ENCODE data around the gene RGS14. TPM values are rescaled to one million over a fixed set of nuclear protein-coding genes. Genes with fewer than 3 reads are reported as not detected.

RGS14 gene
- total RNA-seq, 2 experiments from 2014 or later = 33.0 to 46.3 TPM

DNA sequence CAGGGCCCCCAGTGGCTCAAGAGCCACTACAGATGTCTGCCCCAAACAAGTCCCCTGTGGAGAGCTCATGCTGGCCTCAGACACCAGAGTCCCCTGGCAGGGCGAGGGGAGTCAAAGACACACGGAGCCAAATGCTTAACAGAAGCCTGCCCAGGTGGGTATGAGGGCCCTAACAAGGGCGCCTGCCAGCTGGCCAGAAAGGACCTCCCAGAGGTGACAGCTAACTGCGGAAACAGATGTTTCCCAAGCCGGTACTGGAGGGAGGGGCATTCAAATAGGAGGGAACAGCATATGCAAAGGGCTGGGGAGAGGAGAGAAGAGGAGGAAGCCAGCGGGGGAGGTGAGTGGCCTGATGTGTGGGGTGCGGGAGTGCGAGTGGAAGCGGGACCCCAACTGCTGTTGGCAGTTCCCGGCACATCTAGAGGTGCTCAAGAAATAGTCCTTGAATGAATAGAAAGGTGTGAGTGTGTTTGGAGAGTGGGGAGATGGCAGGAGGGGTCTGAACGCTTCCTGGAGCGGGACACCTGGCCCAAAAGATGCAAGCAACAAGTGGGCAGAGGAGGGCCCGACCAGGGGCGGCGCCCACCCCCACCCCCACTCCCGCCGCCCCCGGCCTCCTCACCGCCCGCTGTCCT lies 46.9 kb upstream of the RGS14 start:
- peaks cover 18% of the 10 kb centered on the region; the same call in 1 of the 2 replicates for H4K20me1 ChIP-seq (ENCODE audit: insufficient read depth, low read length)
- peak overlapping the region; percentile 94 for H3K4me3 ChIP-seq (ENCODE audit: low read depth, low read length, poor library complexity, severe bottlenecking)
- peaks cover 59% of the 10 kb centered on the region for H3K4me1 ChIP-seq (ENCODE audit: insufficient read depth, low read length, poor library complexity, severe bottlenecking)
- ChIA-PET CTCF (ENCODE audit: unreplicated experiment) (interaction anchor here (1.4 to 1.9 kb wide), 2 partner anchors 9 to 41 kb away, joined by 3 to 6 read pairs; partner anchors contain the start of gene LMAN2), POLR2A (interaction anchor here (0.7 to 1.7 kb wide), 8 partner anchors 9 to 295 kb away, joined by 3 to 5 read pairs (median 4); partner anchors contain the start of gene LMAN2)
- no TSS peak for BruUV-seq (replicated peaks)
- no peaks in the 10 kb centered on the region for H3K9me2 ChIP-seq (ENCODE audit: insufficient read depth, low read length)
- H3K79me2 ChIP-seq (ENCODE audit: insufficient read depth, low read depth, low read length) = peaks cover 15% of the 10 kb centered on the region; the same call in 1 of the 2 replicates
- H3K4me2 ChIP-seq (ENCODE audit: low read length) = peak overlapping the region; percentile 86
- peak overlapping the region; percentile 92 for H3K27ac ChIP-seq (ENCODE audit: low read depth, low read length, poor library complexity, severe bottlenecking)
- peaks cover 44% of the 10 kb centered on the region for H3K36me3 ChIP-seq (ENCODE audit: insufficient read depth, low read length)
- H2AFZ ChIP-seq (ENCODE audit: low read length) = no peak overlapping the region
- DNase-seq (ENCODE audit: low spot score) = peak; percentile 89
- intact Hi-C loops (cut with micrococcal nuclease; ENCODE audit: unreplicated experiment) = loop anchor here (1.0 to 5.0 kb wide), 3 partner anchors 196 to 239 kb away; partner anchors contain the start of gene DOK3
- H3K9me3 ChIP-seq (ENCODE audit: low read length) = no peaks in the 10 kb centered on the region
- TF ChIP-seq, protein P1, sequence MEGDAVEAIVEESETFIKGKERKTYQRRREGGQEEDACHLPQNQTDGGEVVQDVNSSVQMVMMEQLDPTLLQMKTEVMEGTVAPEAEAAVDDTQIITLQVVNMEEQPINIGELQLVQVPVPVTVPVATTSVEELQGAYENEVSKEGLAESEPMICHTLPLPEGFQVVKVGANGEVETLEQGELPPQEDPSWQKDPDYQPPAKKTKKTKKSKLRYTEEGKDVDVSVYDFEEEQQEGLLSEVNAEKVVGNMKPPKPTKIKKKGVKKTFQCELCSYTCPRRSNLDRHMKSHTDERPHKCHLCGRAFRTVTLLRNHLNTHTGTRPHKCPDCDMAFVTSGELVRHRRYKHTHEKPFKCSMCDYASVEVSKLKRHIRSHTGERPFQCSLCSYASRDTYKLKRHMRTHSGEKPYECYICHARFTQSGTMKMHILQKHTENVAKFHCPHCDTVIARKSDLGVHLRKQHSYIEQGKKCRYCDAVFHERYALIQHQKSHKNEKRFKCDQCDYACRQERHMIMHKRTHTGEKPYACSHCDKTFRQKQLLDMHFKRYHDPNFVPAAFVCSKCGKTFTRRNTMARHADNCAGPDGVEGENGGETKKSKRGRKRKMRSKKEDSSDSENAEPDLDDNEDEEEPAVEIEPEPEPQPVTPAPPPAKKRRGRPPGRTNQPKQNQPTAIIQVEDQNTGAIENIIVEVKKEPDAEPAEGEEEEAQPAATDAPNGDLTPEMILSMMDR (conservative IDR thresholded peaks at IDR 0.05; ENCODE audit: low read length) = no peak
- TF ChIP-seq EZH2phosphoT487 (IDR thresholded peaks at IDR 0.05; ENCODE audit: borderline replicate concordance, low read depth, low read length) = no peak

DNA sequence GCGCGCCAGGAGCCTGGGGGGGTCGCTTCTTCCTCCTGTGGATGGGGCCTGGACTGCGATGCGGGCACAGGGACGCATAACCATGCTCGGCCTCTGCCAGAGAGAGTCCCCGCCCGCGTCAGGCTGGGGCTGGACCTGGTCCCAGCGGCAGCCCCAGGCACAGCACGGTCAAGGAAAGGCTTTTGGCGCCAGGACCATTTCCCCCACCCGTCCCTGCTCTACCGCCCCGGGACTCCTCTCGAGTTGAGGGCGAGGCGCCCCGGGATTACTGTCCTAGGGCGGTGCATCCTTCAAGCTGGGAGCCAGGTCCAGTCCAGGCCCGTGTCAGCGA lies 46.4 kb upstream of the RGS14 start:
- H3K27ac ChIP-seq (ENCODE audit: low read depth, low read length, poor library complexity, severe bottlenecking) = peak overlapping the region; percentile 92
- peak; percentile 33 for DNase-seq (ENCODE audit: low spot score)
- H3K9me2 ChIP-seq (ENCODE audit: insufficient read depth, low read length) = no peaks in the 10 kb centered on the region
- H4K20me1 ChIP-seq (ENCODE audit: insufficient read depth, low read length) = peaks cover 15% of the 10 kb centered on the region; the same call in 1 of the 2 replicates
- POLR2A ChIA-PET = interaction anchor here (1.0 to 1.6 kb wide), 2 partner anchors 51 to 187 kb away, joined by 4 read pairs; no protein-coding TSS in a partner anchor
- intact Hi-C loops (cut with micrococcal nuclease; ENCODE audit: unreplicated experiment) = loop anchor here (1.0 to 5.0 kb wide), 3 partner anchors 196 to 239 kb away; partner anchors contain the start of gene DOK3
- no peak overlapping the region for H2AFZ ChIP-seq (ENCODE audit: low read length)
- peak overlapping the region; percentile 94 for H3K4me3 ChIP-seq (ENCODE audit: low read depth, low read length, poor library complexity, severe bottlenecking)
- no TSS peak for BruUV-seq (replicated peaks)
- peaks cover 57% of the 10 kb centered on the region for H3K4me1 ChIP-seq (ENCODE audit: insufficient read depth, low read length, poor library complexity, severe bottlenecking)
- H3K4me2 ChIP-seq (ENCODE audit: low read length) = peak overlapping the region; percentile 86
- CTCF ChIA-PET (ENCODE audit: unreplicated experiment) = interaction anchor here (1.6 to 1.9 kb wide), 2 partner anchors 10 to 198 kb away, joined by 5 to 6 read pairs; no protein-coding TSS in a partner anchor
- no peaks in the 10 kb centered on the region for H3K9me3 ChIP-seq (ENCODE audit: low read length)
- peaks cover 12% of the 10 kb centered on the region; the same call in 1 of the 2 replicates for H3K79me2 ChIP-seq (ENCODE audit: insufficient read depth, low read depth, low read length)
- TF ChIP-seq, protein P1 (conservative IDR thresholded peaks at IDR 0.05; ENCODE audit: low read length) = no peak
- TF ChIP-seq EZH2phosphoT487 (IDR thresholded peaks at IDR 0.05; ENCODE audit: borderline replicate concordance, low read depth, low read length) = no peak
- H3K36me3 ChIP-seq (ENCODE audit: insufficient read depth, low read length) = peaks cover 39% of the 10 kb centered on the region
